H1 (cell line): ENCODE data around the gene RAB38. TPM values are rescaled to one million over a fixed set of nuclear protein-coding genes. Genes with fewer than 3 reads are reported as not detected.

Experiments
- CTCF ChIA-PET: fragments of 300-600 bp; sonication (Branson Sonifier 250); formaldehyde crosslinking; loops from one replicate; lab custom pipeline; 2021; ENCODE audit not compliant: partially characterized antibody; lab: Charles Lee
- POLR2A ChIA-PET: fragments of 300-600 bp; sonication (Branson Sonifier 250); formaldehyde crosslinking; loops from one replicate; lab custom pipeline; 2021; ENCODE audit warnings: inconsistent platforms; ENCODE audit not compliant: partially characterized antibody; lab: Charles Lee
- DNase-seq, 2 experiments: peaks; one replicate each; pipeline versions ENCODE4 v3.0.0 to v3.0.0-alpha.2; 2010 to 2022; ENCODE audit warnings: low spot score in 2 of 2, low read depth in 1 of 2, mixed read lengths in 1 of 2
- FAIRE-seq: peaks from 2 replicates; lab custom pipeline; 2011; peaks lifted over from hg19 to GRCh38; lab: Jason Lieb, UNC
- H2AFZ ChIP-seq: 2 replicates; pipeline ENCODE4 v1.8.1; 2012; ENCODE audit warnings: low read length, inconsistent platforms
- H2AK5ac ChIP-seq: 2 replicates; pipeline ENCODE4 v1.6.1; 2013; ENCODE audit warnings: low read depth, low read length
- H2BK120ac ChIP-seq: replicated peaks from 2 replicates; pipeline ENCODE3; 2013; ENCODE audit warnings: low read depth, low read length, inconsistent platforms
- H2BK12ac ChIP-seq: 2 replicates; pipeline ENCODE4 v1.6.1; 2013; ENCODE audit warnings: low read depth, low read length
- H2BK15ac ChIP-seq: 2 replicates; pipeline ENCODE4 v1.6.1; 2013; ENCODE audit warnings: low read length
- H2BK20ac ChIP-seq: 2 replicates; pipeline ENCODE4 v1.6.1; 2013; ENCODE audit warnings: low read length
- H2BK5ac ChIP-seq: 2 replicates; pipeline ENCODE4 v1.6.1; 2013; ENCODE audit warnings: low read depth, low read length
- H3K14ac ChIP-seq: 2 replicates; pipeline ENCODE4 v1.6.1; 2013; ENCODE audit warnings: inconsistent platforms; ENCODE audit not compliant: insufficient read length
- H3K18ac ChIP-seq: 2 replicates; pipeline ENCODE4 v1.6.1; 2013; ENCODE audit warnings: low read length; ENCODE audit errors: extremely low read depth
- H3K23ac ChIP-seq: 2 replicates; pipeline ENCODE4 v1.6.1; 2013; ENCODE audit warnings: inconsistent platforms; ENCODE audit not compliant: insufficient read length
- H3K23me2 ChIP-seq: 2 replicates; pipeline ENCODE4 v1.6.1; 2013; ENCODE audit warnings: low read depth, low read length
- H3K27ac ChIP-seq: 2 replicates; pipeline ENCODE4 v1.6.1; 2011; ENCODE audit warnings: low read depth, low read length, inconsistent platforms
- H3K27me3 ChIP-seq, 4 experiments: replicated peaks in 1 of 4; 1 replicate in 1 of 4; 2 replicates in 3 of 4; pipeline versions ENCODE4 v1.6.1 to v1.8.1; 2011 to 2013; ENCODE audit warnings: low read length in 3 of 4, mild to moderate bottlenecking in 3 of 4, inconsistent platforms in 2 of 4, mixed read lengths in 2 of 4, moderate library complexity in 1 of 4; ENCODE audit not compliant: control insufficient read depth in 3 of 4, insufficient read depth in 3 of 4; ENCODE audit errors: extremely low read depth in 1 of 4
- H3K36me3 ChIP-seq, 4 experiments: 2 replicates each; pipeline versions ENCODE4 v1.6.1 to v1.8.1; 2011 to 2013; ENCODE audit warnings: mild to moderate bottlenecking in 4 of 4, low read length in 3 of 4, moderate library complexity in 2 of 4, control low read depth in 1 of 4, inconsistent platforms in 1 of 4; ENCODE audit not compliant: insufficient read depth in 4 of 4, control insufficient read depth in 2 of 4
- H3K4ac ChIP-seq: replicated peaks from 2 replicates; pipeline ENCODE3; 2013; ENCODE audit warnings: low read length, low read depth, mixed read lengths, inconsistent platforms; ENCODE audit not compliant: insufficient read length
- H3K4me1 ChIP-seq, 4 experiments: replicated peaks in 1 of 4; 1 replicate in 1 of 4; 2 replicates in 3 of 4; pipeline versions ENCODE4 v1.6.1 to v1.8.1; 2011 to 2013; ENCODE audit warnings: low read length in 3 of 4, inconsistent platforms in 2 of 4, mixed read lengths in 1 of 4; ENCODE audit not compliant: insufficient read depth in 4 of 4, control insufficient read depth in 3 of 4
- H3K4me2 ChIP-seq, 2 experiments: 2 replicates each; pipeline versions ENCODE4 v1.6.1 to v1.8.1; 2011 to 2013; ENCODE audit warnings: low read depth in 2 of 2, low read length in 2 of 2, control low read depth in 1 of 2, inconsistent platforms in 1 of 2, mild to moderate bottlenecking in 1 of 2; ENCODE audit not compliant: insufficient read depth in 1 of 2
- H3K4me3 ChIP-seq, 4 experiments: fragments of 200-600, 300-600 bp in 1 of 4; sonication (generic), shearing (Covaris generic), sonication (Bioruptor Twin) in 1 of 4; 2 replicates each; pipeline versions ENCODE4 v1.5.1 to v1.8.1; 2011 to 2016; ENCODE audit warnings: low read length in 4 of 4, low read depth in 3 of 4, control low read depth in 2 of 4, inconsistent platforms in 2 of 4, mild to moderate bottlenecking in 2 of 4, mixed read lengths in 1 of 4, moderate library complexity in 1 of 4; ENCODE audit not compliant: insufficient read depth in 2 of 4; ENCODE audit errors: extremely low read depth in 1 of 4
- H3K56ac ChIP-seq: replicated peaks from 2 replicates; pipeline ENCODE3; 2013; ENCODE audit warnings: low read depth, mild to moderate bottlenecking, mixed read lengths, low read length, inconsistent platforms; ENCODE audit not compliant: insufficient read length
- H3K79me1 ChIP-seq: 2 replicates; pipeline ENCODE4 v1.6.1; 2013; ENCODE audit warnings: low read depth, low read length, control low read depth
- H3K79me2 ChIP-seq, 2 experiments: 2 replicates each; pipeline versions ENCODE4 v1.6.1 to v1.8.1; 2012 to 2013; ENCODE audit warnings: low read length in 2 of 2, mild to moderate bottlenecking in 2 of 2, inconsistent platforms in 1 of 2; ENCODE audit not compliant: insufficient read depth in 2 of 2, control insufficient read depth in 1 of 2
- H3K9ac ChIP-seq, 4 experiments: replicated peaks in 1 of 4; 1 replicate in 1 of 4; 2 replicates in 3 of 4; pipeline versions ENCODE4 v1.6.1 to v1.8.1; 2011 to 2013; ENCODE audit warnings: low read depth in 3 of 4, low read length in 3 of 4, control low read depth in 2 of 4, mild to moderate bottlenecking in 2 of 4, moderate library complexity in 2 of 4, inconsistent platforms in 1 of 4; ENCODE audit errors: extremely low read depth in 1 of 4
- H3K9me3 ChIP-seq, 2 experiments: 2 replicates each; pipeline versions ENCODE4 v1.6.1 to v1.8.1; 2012 to 2013; ENCODE audit warnings: mild to moderate bottlenecking in 2 of 2, moderate library complexity in 2 of 2, control low read depth in 1 of 2, inconsistent platforms in 1 of 2, low read depth in 1 of 2, low read length in 1 of 2, mixed read lengths in 1 of 2; ENCODE audit not compliant: insufficient read depth in 2 of 2
- H4K20me1 ChIP-seq, 2 experiments: replicated peaks in 1 of 2; 2 replicates each; pipeline versions ENCODE3 to v1.8.1; 2011 to 2013; ENCODE audit warnings: inconsistent platforms in 2 of 2, low read length in 2 of 2, mild to moderate bottlenecking in 1 of 2; ENCODE audit not compliant: insufficient read depth in 2 of 2, control insufficient read depth in 1 of 2
- H4K5ac ChIP-seq: 2 replicates; pipeline ENCODE4 v1.6.1; 2013; ENCODE audit warnings: low read length, low read depth, mixed read lengths, inconsistent platforms; ENCODE audit not compliant: insufficient read length
- H4K8ac ChIP-seq: 2 replicates; pipeline ENCODE4 v1.8.0; 2013; ENCODE audit warnings: mild to moderate bottlenecking, moderate library complexity, low read length, inconsistent platforms; ENCODE audit not compliant: insufficient read depth; ENCODE audit errors: extremely low read depth
- H4K91ac ChIP-seq: replicated peaks from 2 replicates; pipeline ENCODE3; 2013; ENCODE audit warnings: low read length, mixed read lengths, inconsistent platforms; ENCODE audit not compliant: insufficient read length
- BACH1 ChIP-seq: IDR thresholded peaks from 2 replicates; pipeline ENCODE4 v1.6.1; 2012; ENCODE audit warnings: low read length, improper control_type of control experiment
- BRCA1 ChIP-seq: IDR thresholded peaks from 2 replicates; pipeline ENCODE4 v1.6.1; 2012; ENCODE audit warnings: low read depth, low read length, improper control_type of control experiment
- CBX5 ChIP-seq: fragments of 300-800, 300-1000 bp; sonication (generic); IDR thresholded peaks from 2 replicates; pipeline ENCODE4 v1.7.1; 2016; ENCODE audit warnings: antibody characterized with exemption, low read length, low read depth
- CEBPB ChIP-seq: IDR thresholded peaks from 2 replicates; pipeline ENCODE4 v1.6.1; 2012; ENCODE audit warnings: low read depth, low read length
- CREB1 ChIP-seq: IDR thresholded peaks from 2 replicates; pipeline ENCODE4 v1.6.1; 2012; ENCODE audit warnings: inconsistent platforms
- EZH2 ChIP-seq: fragments of 200-600 bp; sonication (generic); IDR thresholded peaks from 2 replicates; pipeline ENCODE4 v1.7.1; 2012; ENCODE audit warnings: low read depth, mild to moderate bottlenecking, moderate library complexity, low read length, inconsistent platforms; ENCODE audit not compliant: severe bottlenecking
- HDAC2 ChIP-seq, 2 experiments: fragments of 300-600 bp in 1 of 2; sonication (generic) in 1 of 2; IDR thresholded peaks; 2 replicates each; pipeline ENCODE4 v1.6.1; 2011 to 2012; ENCODE audit warnings: low read depth in 2 of 2, low read length in 2 of 2, mild to moderate bottlenecking in 2 of 2, moderate library complexity in 2 of 2, borderline replicate concordance in 1 of 2, inconsistent platforms in 1 of 2
- KDM4A ChIP-seq: IDR thresholded peaks from one replicate; pipeline ENCODE4 v1.7.1; 2012; ENCODE audit warnings: low read depth, mild to moderate bottlenecking, moderate library complexity, low read length, inconsistent platforms; ENCODE audit not compliant: severe bottlenecking
- NRF1 ChIP-seq: IDR thresholded peaks from 2 replicates; pipeline ENCODE4 v1.6.1; 2011; ENCODE audit warnings: mild to moderate bottlenecking, low read depth, low read length, improper control_type of control experiment
- RAD21 ChIP-seq, 2 experiments: IDR thresholded peaks in 1 of 2; conservative IDR thresholded peaks in 1 of 2; 2 replicates each; pipeline ENCODE4 v1.6.1; 2011; ENCODE audit warnings: low read depth in 2 of 2, low read length in 2 of 2, improper control_type of control experiment in 1 of 2, inconsistent platforms in 1 of 2, mild to moderate bottlenecking in 1 of 2, moderate library complexity in 1 of 2
- RXRA ChIP-seq: IDR thresholded peaks from 2 replicates; pipeline ENCODE4 v1.6.1; 2011; ENCODE audit warnings: low read depth, mild to moderate bottlenecking, low read length, moderate library complexity; ENCODE audit not compliant: insufficient read depth
- SIX5 ChIP-seq: IDR thresholded peaks from 2 replicates; pipeline ENCODE4 v1.6.1; 2011; ENCODE audit warnings: mild to moderate bottlenecking, low read depth, low read length
- SP4 ChIP-seq: IDR thresholded peaks from 2 replicates; pipeline ENCODE4 v1.6.1; 2012; ENCODE audit warnings: low read length, inconsistent platforms
- SRF ChIP-seq: IDR thresholded peaks from 2 replicates; pipeline ENCODE4 v1.6.1; 2011; ENCODE audit warnings: mild to moderate bottlenecking, low read depth, low read length, moderate library complexity
- TCF12 ChIP-seq: IDR thresholded peaks from 2 replicates; pipeline ENCODE4 v1.6.1; 2011; ENCODE audit warnings: low read depth, mild to moderate bottlenecking, low read length
- WGBS, 2 experiments: shearing (Covaris generic) in 1 of 2; methylation state at CpG; one replicate each; pipeline versions ENCODE4 v1.1.6 to v1.1.7; 2013 to 2015; ENCODE audit warnings: low lambda C conversion rate in 2 of 2, mixed read lengths in 2 of 2, inconsistent platforms in 1 of 2, low coverage in 1 of 2, missing lambda C conversion rate in 1 of 2; ENCODE audit not compliant: insufficient replicate concordance in 2 of 2, insufficient coverage in 1 of 2, insufficient read length in 1 of 2; ENCODE audit errors: extremely low coverage in 1 of 2, missing lambda C conversion rate in 1 of 2; 5-methylcytosine and 5-hydroxymethylcytosine counted together
- polyA plus RNA-seq, 7 experiments: library from polyadenylated mRNA; depleted of rRNA in 3 of 7; stranded (reverse) in 5 of 7; unstranded in 2 of 7; fragments of >200 nt in 5 of 7; fragments of 200-250 nt in 2 of 7; gene quantifications; 1 replicate in 5 of 7; 2 replicates in 1 of 7; 4 replicates in 1 of 7; pipeline versions ENCODE4 v1.2.1 to v1.2.3, GENCODE V29; 2011 to 2013; ENCODE audit warnings: missing spikeins in 2 of 7, mixed read lengths in 2 of 7
- total RNA-seq: library from RNA; stranded (reverse); fragmentation: NEBNext Ultra II Directional; extraction: Animal tissue kit (Norgen Biotek cat#: 25700); gene quantifications from 2 replicates; pipeline ENCODE4 v1.2.1, GENCODE V29; 2021

RAB38 gene
- total and polyA plus RNA-seq, 2 of the 8 experiments (the other 6 are each of a cell fraction or from before 2014, with no cell fraction given) = 15.4 to 16.5 TPM

DNA sequence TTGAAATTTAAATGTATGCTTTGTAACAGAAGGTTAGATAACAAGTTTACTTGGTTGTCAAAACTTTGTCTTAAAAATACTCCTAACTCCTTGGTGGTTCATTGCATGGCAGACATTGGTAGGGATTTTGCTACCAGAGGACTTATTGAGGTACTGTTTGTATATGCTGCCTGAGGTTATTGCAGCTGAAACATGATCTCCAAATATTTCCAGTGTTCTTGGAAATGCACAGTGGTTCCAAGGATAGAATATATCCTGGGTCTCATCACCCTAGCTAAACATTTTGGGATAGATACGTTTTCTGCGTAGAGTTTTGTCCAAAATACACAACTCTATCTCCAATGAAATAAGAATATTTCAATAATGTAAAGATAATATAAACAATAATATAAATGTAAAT, 109.2 kb downstream of the RAB38 start:
- Histone ChIP-seq H2BK20ac (no peak overlapping the region), H3K23ac (no peak overlapping the region), H3K9ac (no peak overlapping the region), H3K4ac (no peak overlapping the region), H3K79me2 (no peaks in the 10 kb centered on the region), H4K5ac (no peak overlapping the region), H3K4me2 (no peak overlapping the region), H3K9me3 (peaks cover 10% of the 10 kb centered on the region in 2 experiments), H3K18ac (no peak overlapping the region), H4K20me1 (no peaks in the 10 kb centered on the region), H3K27ac (no peak overlapping the region), H3K36me3 (peaks cover 0 to 3% (median 0%) of the 10 kb centered on the region in 4 experiments; a peak in 1 of 8 replicates), H3K4me3 (no peak overlapping the region), H3K14ac (no peak overlapping the region), H4K8ac (no peak overlapping the region), H3K56ac (no peak overlapping the region), H3K23me2 (no peaks in the 10 kb centered on the region), H4K91ac (no peak overlapping the region), H2AFZ (no peak overlapping the region), H2BK5ac (no peak overlapping the region), H2AK5ac (no peak overlapping the region), H3K4me1 (no peaks in the 10 kb centered on the region), H3K79me1 (no peaks in the 10 kb centered on the region), H2BK12ac (no peak overlapping the region), H2BK15ac (no peak overlapping the region), H2BK120ac (no peak overlapping the region), H3K27me3 (no peaks in the 10 kb centered on the region)
- ChIA-PET CTCF (no interaction called here), POLR2A (no interaction called here)
- WGBS, 2 experiments = 100% methylated on average over 2 of the region's 2 CpGs; no CpG with 5 or more reads in 1 of the 2 experiments
- DNase-seq = no peak
- no peak for FAIRE-seq
- TF ChIP-seq SP4 (no peak), KDM4A (no peak), SIX5 (no peak), HDAC2 (IDR thresholded peaks at IDR 0.05; ENCODE audit: borderline replicate concordance in 1 of 2, low read depth in 2 of 2, low read length in 2 of 2) (no peak), CREB1 (no peak), CBX5 (no peak), CEBPB (no peak), BACH1 (no peak), BRCA1 (no peak), TCF12 (no peak), NRF1 (no peak), EZH2 (no peak), RXRA (no peak), SRF (no peak), RAD21 (IDR thresholded peaks at IDR 0.05 in 1 of 2, conservative IDR thresholded peaks at IDR 0.05 in 1 of 2; ENCODE audit: low read depth in 2 of 2, low read length in 2 of 2) (no peak)
